NB4 (cell line): ENCODE results near the gene DNAJC22.

Experiments
- MYC ChIP-seq: IDR thresholded peaks from 2 replicates; pipeline ENCODE4 v1.6.1; 2011; ENCODE audit warnings: low read depth, low read length
- POLR2A ChIP-seq: IDR thresholded peaks from 2 replicates; pipeline ENCODE4 v1.6.1; 2011; ENCODE audit warnings: mild to moderate bottlenecking; ENCODE audit not compliant: insufficient read length; ENCODE audit errors: extremely low read depth
- TF ChIP-seq, protein P1 (sequence below): IDR thresholded peaks from one replicate; pipeline ENCODE4 v1.5.1; 2012; ENCODE audit warnings: low read depth, low read length

DNA sequence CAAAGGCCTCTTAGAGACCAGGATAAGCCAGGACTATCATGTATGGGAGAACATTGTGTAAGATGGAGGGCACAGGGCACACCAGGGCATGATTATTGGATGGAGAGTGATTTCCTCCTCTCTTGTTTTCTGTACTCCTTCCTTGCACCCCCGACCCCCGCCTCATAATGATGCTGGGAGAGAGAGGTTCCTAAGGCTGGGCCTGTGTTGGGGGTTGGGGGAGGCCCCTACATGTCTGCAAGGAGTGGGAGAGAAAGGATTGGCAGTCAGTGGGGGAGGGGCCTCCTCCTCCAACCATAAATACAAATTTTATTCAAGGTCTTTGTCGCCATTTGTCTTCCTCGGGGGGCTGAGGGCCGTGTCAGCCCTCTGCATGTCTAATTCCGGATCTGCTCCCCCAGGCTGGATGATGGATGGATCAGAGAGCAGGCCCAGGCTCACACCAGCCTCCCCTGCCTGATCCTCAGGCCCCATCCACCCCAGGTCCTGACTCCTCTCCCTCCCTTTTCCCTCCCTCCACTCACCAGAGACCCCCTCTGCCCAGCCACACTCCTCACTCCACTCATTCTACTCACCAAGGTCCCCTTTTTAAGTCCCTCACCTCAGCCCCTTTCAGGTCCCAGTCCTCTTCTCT lies 7.7 kb upstream of the DNAJC22 start:
- TF ChIP-seq POLR2A = no peak
- TF ChIP-seq, protein P1, sequence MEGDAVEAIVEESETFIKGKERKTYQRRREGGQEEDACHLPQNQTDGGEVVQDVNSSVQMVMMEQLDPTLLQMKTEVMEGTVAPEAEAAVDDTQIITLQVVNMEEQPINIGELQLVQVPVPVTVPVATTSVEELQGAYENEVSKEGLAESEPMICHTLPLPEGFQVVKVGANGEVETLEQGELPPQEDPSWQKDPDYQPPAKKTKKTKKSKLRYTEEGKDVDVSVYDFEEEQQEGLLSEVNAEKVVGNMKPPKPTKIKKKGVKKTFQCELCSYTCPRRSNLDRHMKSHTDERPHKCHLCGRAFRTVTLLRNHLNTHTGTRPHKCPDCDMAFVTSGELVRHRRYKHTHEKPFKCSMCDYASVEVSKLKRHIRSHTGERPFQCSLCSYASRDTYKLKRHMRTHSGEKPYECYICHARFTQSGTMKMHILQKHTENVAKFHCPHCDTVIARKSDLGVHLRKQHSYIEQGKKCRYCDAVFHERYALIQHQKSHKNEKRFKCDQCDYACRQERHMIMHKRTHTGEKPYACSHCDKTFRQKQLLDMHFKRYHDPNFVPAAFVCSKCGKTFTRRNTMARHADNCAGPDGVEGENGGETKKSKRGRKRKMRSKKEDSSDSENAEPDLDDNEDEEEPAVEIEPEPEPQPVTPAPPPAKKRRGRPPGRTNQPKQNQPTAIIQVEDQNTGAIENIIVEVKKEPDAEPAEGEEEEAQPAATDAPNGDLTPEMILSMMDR = no peak
- TF ChIP-seq MYC = no peak
